Upper lobe of left lung (tissue), 4 donors: Measurements from ENCODE around the gene LRP1.

Source experiments
- CTCF ChIP-seq, 6 experiments: fragments of 450-650 bp in 4 of 6; fragments of 200-600 bp in 2 of 6; sonication (generic) in 2 of 6; IDR thresholded peaks; one replicate each; pipeline ENCODE4 v1.5.1; 2016 to 2019; ENCODE audit warnings: antibody characterized with exemption in 6 of 6
- POLR2AphosphoS5 ChIP-seq, 2 donors: sonication (generic); formaldehyde crosslinking; IDR thresholded peaks; one replicate each; pipeline ENCODE4 v1.5.1; 2017; ENCODE audit warnings: antibody characterized with exemption in 2 of 2

- TF ChIP-seq CTCF (IDR thresholded peaks at IDR 0.05) (no peak), POLR2AphosphoS5 (IDR thresholded peaks at IDR 0.05) (peak; percentile 72 to 89)
Observed at GRCh38 chr12:57087010-57087690, 41.1 kb upstream of the LRP1 start.
